Retinal pigment epithelial cell (primary cell): ENCODE measurements around the gene RYK.
"Not testable (repeated sequence)": the region's sequence is repeated elsewhere in the genome, so short reads cannot be mapped to it uniquely, and the experiment has no call there.

ENCODE experiments used
- DNase-seq: peaks from one replicate; pipeline ENCODE4 v3.0.0-alpha.2; 2010; ENCODE audit warnings: low read depth
- H3K4me3 ChIP-seq: 2 replicates; pipeline ENCODE4 v1.5.1; 2011; ENCODE audit warnings: mild to moderate bottlenecking, low read length, control low read depth, moderate library complexity
- TF ChIP-seq, protein P1 (sequence below): conservative IDR thresholded peaks from 2 replicates; pipeline ENCODE4 v1.5.1; 2011; ENCODE audit warnings: low read depth, low read length, control low read depth, inconsistent platforms

The RYK gene

GRCh38 chr3:134235577-134236076 is 15.0 kb downstream of the RYK start:
- DNase-seq, result no peak
- no peak overlapping the region for H3K4me3 ChIP-seq
- TF ChIP-seq, protein P1, sequence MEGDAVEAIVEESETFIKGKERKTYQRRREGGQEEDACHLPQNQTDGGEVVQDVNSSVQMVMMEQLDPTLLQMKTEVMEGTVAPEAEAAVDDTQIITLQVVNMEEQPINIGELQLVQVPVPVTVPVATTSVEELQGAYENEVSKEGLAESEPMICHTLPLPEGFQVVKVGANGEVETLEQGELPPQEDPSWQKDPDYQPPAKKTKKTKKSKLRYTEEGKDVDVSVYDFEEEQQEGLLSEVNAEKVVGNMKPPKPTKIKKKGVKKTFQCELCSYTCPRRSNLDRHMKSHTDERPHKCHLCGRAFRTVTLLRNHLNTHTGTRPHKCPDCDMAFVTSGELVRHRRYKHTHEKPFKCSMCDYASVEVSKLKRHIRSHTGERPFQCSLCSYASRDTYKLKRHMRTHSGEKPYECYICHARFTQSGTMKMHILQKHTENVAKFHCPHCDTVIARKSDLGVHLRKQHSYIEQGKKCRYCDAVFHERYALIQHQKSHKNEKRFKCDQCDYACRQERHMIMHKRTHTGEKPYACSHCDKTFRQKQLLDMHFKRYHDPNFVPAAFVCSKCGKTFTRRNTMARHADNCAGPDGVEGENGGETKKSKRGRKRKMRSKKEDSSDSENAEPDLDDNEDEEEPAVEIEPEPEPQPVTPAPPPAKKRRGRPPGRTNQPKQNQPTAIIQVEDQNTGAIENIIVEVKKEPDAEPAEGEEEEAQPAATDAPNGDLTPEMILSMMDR, result no peak

DNA sequence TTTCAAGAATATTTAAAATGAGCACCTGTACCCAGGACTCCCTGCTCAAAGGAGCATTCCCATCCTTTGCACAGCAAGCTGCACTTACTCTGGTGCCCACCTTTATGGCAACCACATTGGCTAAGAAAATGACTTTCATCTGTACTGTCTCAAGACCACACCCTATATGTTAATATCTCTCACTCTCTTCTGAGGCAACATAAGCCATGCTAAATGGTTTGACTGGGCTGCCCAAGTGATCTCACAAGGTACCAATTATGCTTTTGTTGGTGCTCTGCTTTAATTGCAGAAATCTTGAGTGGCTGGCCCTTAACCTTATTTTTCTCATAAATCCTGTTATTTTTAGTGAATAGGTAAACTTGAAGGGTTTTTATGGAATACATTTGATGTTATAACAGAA is 17.7 kb downstream of the RYK start:
- TF ChIP-seq, protein P1, result no peak
- DNase-seq, result no peak
- no peak overlapping the region for H3K4me3 ChIP-seq

GRCh38 chr3:134232151-134232550 is 18.5 kb downstream of the RYK start:
- H3K4me3 ChIP-seq, result no peak overlapping the region
- TF ChIP-seq, protein P1, result no peak
- DNase-seq, result peak; percentile 75

GRCh38 chr3:134231131-134231530 is 19.5 kb downstream of the RYK start:
- DNase-seq, result no peak
- TF ChIP-seq, protein P1, result no peak
- no peak overlapping the region for H3K4me3 ChIP-seq

DNA sequence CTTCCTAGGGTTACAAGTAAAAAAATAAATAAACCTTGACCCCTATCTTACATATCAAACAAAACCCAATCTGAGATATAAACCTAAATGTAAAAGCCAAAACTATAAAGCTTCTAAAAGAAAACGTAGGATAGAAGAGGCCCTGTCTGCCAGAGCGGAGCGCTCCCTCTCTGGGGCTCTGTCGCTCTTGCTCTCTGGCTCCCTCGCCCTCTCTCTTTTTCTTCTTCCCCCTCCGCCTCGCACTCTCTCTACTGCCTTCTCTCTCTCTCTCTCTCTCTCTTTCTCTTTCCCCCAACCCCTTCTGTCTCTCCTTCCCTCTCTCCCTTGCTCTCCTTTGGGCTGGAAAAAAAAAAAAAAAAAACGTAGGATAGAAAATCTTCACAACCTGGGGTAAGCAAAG is 21.6 kb downstream of the RYK start:
- H3K4me3 ChIP-seq, result no peak overlapping the region
- DNase-seq, result no peak
- TF ChIP-seq, protein P1, result no peak

GRCh38 chr3:134228479-134228878 is 22.2 kb downstream of the RYK start:
- TF ChIP-seq, protein P1, result no peak
- no peak overlapping the region for H3K4me3 ChIP-seq
- no peak for DNase-seq

DNA sequence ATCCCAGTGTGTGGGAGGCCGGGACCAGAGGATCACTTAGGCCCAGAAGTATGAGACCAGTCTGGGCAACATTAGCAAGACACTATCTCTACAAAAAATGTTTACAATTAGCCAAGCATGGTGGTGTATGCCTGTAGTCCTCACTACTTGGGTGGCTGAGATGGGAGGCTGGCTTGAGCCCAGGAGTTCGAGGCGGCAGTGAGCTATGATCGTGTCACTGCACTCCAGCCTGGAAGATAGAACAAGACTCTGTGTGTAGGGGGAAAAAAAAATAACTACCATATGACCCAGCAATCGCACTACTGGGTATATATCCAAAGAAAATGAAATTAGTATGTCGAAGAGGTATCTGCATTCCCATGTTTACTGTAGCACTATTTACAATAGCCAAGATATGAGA is 22.6 kb downstream of the RYK start:
- no peak overlapping the region for H3K4me3 ChIP-seq
- TF ChIP-seq, protein P1, result no peak
- DNase-seq, result no peak

DNA sequence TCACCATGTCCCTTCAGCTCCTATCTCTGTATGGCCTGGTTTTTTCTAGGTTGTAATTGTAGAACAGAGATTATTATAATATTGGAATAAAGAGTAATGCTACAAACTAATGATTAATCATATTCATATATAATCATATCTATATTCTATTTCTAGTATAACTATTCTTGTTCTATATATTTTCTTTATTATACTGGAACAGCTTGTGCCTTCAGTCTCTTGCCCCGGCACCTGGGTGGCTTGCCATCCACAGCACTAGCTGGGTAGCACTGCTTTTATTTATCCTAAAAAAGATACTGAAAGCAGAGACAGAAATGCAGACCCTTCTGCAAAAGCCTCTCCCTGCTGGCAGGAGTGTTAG is 25.9 kb downstream of the RYK start:
- H3K4me3 ChIP-seq, DNase-seq: not testable (repeated sequence)
